Erythroblast (primary cell): ENCODE results near the gene POGK.

Experiments
- GATA1 ChIP-seq: IDR thresholded peaks from 2 replicates; pipeline ENCODE4 v1.6.1; 2011; ENCODE audit warnings: low read depth, mild to moderate bottlenecking, control low read depth, low read length, moderate library complexity
- POLR2A ChIP-seq: IDR thresholded peaks from 2 replicates; pipeline ENCODE4 v1.6.1; 2011; ENCODE audit warnings: mild to moderate bottlenecking, low read length

DNA sequence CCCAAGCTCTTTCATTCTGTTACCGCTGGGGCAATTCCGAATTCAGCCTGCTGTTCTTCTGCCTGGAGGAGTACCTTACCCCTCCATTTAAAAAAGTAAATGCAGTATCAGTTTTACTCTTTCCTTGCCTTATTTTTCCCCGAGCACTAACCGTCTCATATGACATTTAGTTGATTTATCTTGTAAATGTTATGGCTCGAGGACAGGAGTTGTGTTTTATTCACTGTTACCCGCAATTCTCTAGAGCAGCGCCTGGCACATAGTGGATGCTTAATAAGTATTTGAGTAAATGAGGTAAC is 37.2 kb downstream of the POGK start:
- no peak for TF ChIP-seq POLR2A
- TF ChIP-seq GATA1 = no peak
